ENCODE data around the gene MLF2. TPM values are rescaled to one million over a fixed set of nuclear protein-coding genes. Genes with fewer than 3 reads are reported as not detected.
A peak's percentile ranks its signal among the peaks of the same experiment; 100 is the strongest.

MLF2 gene
- total RNA-seq, 2 experiments from 2014 or later, result 79.7 to 87.3 TPM

- ChIA-PET CTCF (ENCODE audit: unreplicated experiment) (interaction anchor here (0.6 to 1.1 kb wide), 2 partner anchors 14 to 39 kb away, joined by 3 to 4 read pairs; partner anchors contain the start of gene MLF2), POLR2A (interaction anchor here (1.1 to 2.0 kb wide), 2 partner anchors 9 to 17 kb away, joined by 3 to 7 read pairs; no protein-coding TSS in a partner anchor)
- Histone ChIP-seq H3K4me1 (ENCODE audit: insufficient read depth, low read length, poor library complexity, severe bottlenecking) (peaks cover 17% of the 10 kb centered on the region), H4K20me1 (ENCODE audit: insufficient read depth, low read length) (no peaks in the 10 kb centered on the region), H3K9me2 (ENCODE audit: insufficient read depth, low read length) (no peaks in the 10 kb centered on the region), H3K4me3 (ENCODE audit: low read depth, low read length, poor library complexity, severe bottlenecking) (no peak overlapping the region), H3K36me3 (ENCODE audit: insufficient read depth, low read length) (no peaks in the 10 kb centered on the region), H3K27ac (ENCODE audit: low read depth, low read length, poor library complexity, severe bottlenecking) (no peak overlapping the region), H3K9me3 (ENCODE audit: low read length) (no peaks in the 10 kb centered on the region), H2AFZ (ENCODE audit: low read length) (peak overlapping the region; percentile 27), H3K79me2 (ENCODE audit: insufficient read depth, low read depth, low read length) (no peaks in the 10 kb centered on the region), H3K4me2 (ENCODE audit: low read length) (peak overlapping the region; percentile 1; the same call in 1 of the 2 replicates)
- DNase-seq (ENCODE audit: low spot score), result no peak
- intact Hi-C loops (cut with micrococcal nuclease; ENCODE audit: unreplicated experiment), result no loop called here
- TF ChIP-seq EZH2phosphoT487 (IDR thresholded peaks at IDR 0.05; ENCODE audit: borderline replicate concordance, low read depth, low read length) (no peak), CTCF (conservative IDR thresholded peaks at IDR 0.05; ENCODE audit: low read length) (no peak)
- BruUV-seq (replicated peaks), result no TSS peak
These were observed 39.1 kb upstream of the MLF2 start for GRCh38 chr12:6791931-6792520.

DNA sequence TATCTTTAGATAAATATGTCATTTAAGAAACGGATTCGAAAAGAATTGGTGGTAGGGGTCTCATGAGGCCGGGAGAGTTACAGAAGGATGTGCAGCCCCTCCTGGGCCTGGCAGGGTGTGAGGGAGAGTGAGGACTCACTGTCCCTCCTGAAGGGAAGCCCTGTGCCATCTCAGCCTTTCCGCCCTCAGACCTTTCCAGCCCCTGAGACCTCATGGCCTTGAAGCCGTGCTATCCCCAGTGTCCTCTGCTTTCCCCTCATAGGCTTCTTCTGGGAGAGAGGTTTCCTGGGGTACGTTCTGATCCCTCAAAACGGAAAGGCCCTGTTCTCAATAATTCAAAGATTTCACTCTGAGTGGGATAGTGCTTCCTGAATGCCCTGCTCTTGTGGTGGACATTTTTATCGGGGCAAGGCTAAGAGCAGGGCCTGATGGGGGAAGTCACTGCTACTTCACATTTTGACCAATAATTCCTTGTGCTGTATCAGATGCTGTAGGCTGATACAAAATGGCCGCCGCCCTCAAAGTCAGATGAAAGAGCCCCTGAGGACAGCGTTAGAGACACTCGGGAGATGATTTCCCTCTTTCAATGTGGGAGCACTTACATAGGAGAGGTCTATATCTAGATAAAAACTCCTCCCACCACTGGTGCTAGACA lies 37.7 kb upstream of the MLF2 start:
- Histone ChIP-seq H3K9me2 (ENCODE audit: insufficient read depth, low read length) (no peaks in the 10 kb centered on the region), H2AFZ (ENCODE audit: low read length) (no peak overlapping the region), H4K20me1 (ENCODE audit: insufficient read depth, low read length) (no peaks in the 10 kb centered on the region), H3K36me3 (ENCODE audit: insufficient read depth, low read length) (no peaks in the 10 kb centered on the region), H3K9me3 (ENCODE audit: low read length) (no peaks in the 10 kb centered on the region), H3K27ac (ENCODE audit: low read depth, low read length, poor library complexity, severe bottlenecking) (no peak overlapping the region), H3K79me2 (ENCODE audit: insufficient read depth, low read depth, low read length) (no peaks in the 10 kb centered on the region), H3K4me1 (ENCODE audit: insufficient read depth, low read length, poor library complexity, severe bottlenecking) (peaks cover 17% of the 10 kb centered on the region), H3K4me3 (ENCODE audit: low read depth, low read length, poor library complexity, severe bottlenecking) (no peak overlapping the region), H3K4me2 (ENCODE audit: low read length) (no peak overlapping the region)
- POLR2A ChIA-PET, result no interaction called here
- DNase-seq (ENCODE audit: low spot score), result no peak
- no TSS peak for BruUV-seq (replicated peaks)
- intact Hi-C loops (cut with micrococcal nuclease; ENCODE audit: unreplicated experiment), result no loop called here
- TF ChIP-seq CTCF (conservative IDR thresholded peaks at IDR 0.05; ENCODE audit: low read length) (no peak), EZH2phosphoT487 (IDR thresholded peaks at IDR 0.05; ENCODE audit: borderline replicate concordance, low read depth, low read length) (no peak)
- CTCF ChIA-PET (ENCODE audit: unreplicated experiment), result no interaction called here

Data from OCI-LY7 (cell line).